ENCODE results near the gene BCKDK. TPM values are rescaled to one million over a fixed set of nuclear protein-coding genes. Genes with fewer than 3 reads are reported as not detected.

The BCKDK gene
- total and polyA plus RNA-seq, 2 of the 8 experiments (the other 6 are each of a cell fraction or from before 2014, with no cell fraction given): 49.6 to 77.1 TPM

DNA sequence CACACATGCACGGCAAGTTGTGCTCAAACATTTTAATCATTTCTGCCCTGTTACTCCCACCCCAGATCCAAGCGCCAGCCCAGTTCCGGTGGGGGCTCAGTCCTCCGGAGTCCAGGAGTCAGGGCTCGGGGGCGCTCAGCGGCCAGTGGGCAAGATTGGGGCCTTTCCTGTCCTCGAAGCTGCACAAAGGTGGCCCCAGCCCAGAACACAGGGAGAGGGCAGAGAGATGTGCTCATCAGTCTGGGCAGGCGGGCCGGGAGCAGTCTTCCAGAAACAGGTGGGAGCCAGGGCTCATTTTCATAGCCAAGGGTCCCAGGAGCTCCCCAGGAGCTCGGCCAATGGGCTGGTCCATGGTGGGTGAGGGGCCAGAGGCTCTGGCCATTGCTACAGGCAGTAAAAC, 23.2 kb downstream of the BCKDK start:
- Histone ChIP-seq H3K4ac (replicated peaks; ENCODE audit: insufficient read length, low read depth, low read length) (no peak overlapping the region), H2BK15ac (ENCODE audit: low read length) (no peak overlapping the region), H3K23ac (ENCODE audit: insufficient read length) (no peak overlapping the region), H4K8ac (ENCODE audit: extremely low read depth, insufficient read depth, low read length) (peak overlapping the region; percentile 4; the same call in 1 of the 2 replicates), H3K27ac (ENCODE audit: low read depth, low read length) (peak overlapping the region; percentile 37; the same call in 1 of the 2 replicates), H3K18ac (ENCODE audit: extremely low read depth, low read length) (no peak overlapping the region), H3K9ac (replicated peaks in 1 of 4; ENCODE audit: extremely low read depth in 1 of 4, low read depth in 3 of 4, low read length in 3 of 4) (no peak overlapping the region), H4K91ac (replicated peaks; ENCODE audit: insufficient read length, low read length) (no peak overlapping the region), H3K23me2 (ENCODE audit: low read depth, low read length) (peaks cover 16% of the 10 kb centered on the region), H3K9me3 (ENCODE audit: insufficient read depth in 2 of 2, low read depth in 1 of 2, low read length in 1 of 2) (no peaks in the 10 kb centered on the region), H2BK120ac (replicated peaks; ENCODE audit: low read depth, low read length) (no peak overlapping the region), H3K56ac (replicated peaks; ENCODE audit: insufficient read length, low read depth, low read length) (no peak overlapping the region), H2AK5ac (ENCODE audit: low read depth, low read length) (no peak overlapping the region), H4K5ac (ENCODE audit: insufficient read length, low read depth, low read length) (no peak overlapping the region), H4K20me1 (replicated peaks in 1 of 2; ENCODE audit: control insufficient read depth in 1 of 2, insufficient read depth in 2 of 2, low read length in 2 of 2) (peaks cover 6 to 7% of the 10 kb centered on the region in 2 experiments), H3K27me3 (replicated peaks in 1 of 4; ENCODE audit: control insufficient read depth in 3 of 4, extremely low read depth in 1 of 4, insufficient read depth in 3 of 4, low read length in 3 of 4) (no peaks in the 10 kb centered on the region), H3K4me2 (ENCODE audit: insufficient read depth in 1 of 2, low read depth in 2 of 2, low read length in 2 of 2) (peak overlapping the region in 1 of 2 experiments; percentile 2; a peak in 1 of 4 replicates), H2BK12ac (ENCODE audit: low read depth, low read length) (no peak overlapping the region), H2BK5ac (ENCODE audit: low read depth, low read length) (peak overlapping the region; percentile 75), H3K36me3 (ENCODE audit: control insufficient read depth in 2 of 4, insufficient read depth in 4 of 4, low read length in 3 of 4) (peaks cover 14 to 27% (median 19%) of the 10 kb centered on the region in 4 experiments), H2AFZ (ENCODE audit: low read length) (no peak overlapping the region), H3K4me1 (replicated peaks in 1 of 4; ENCODE audit: control insufficient read depth in 3 of 4, insufficient read depth in 4 of 4, low read length in 3 of 4) (peaks cover 0 to 39% (median 32%) of the 10 kb centered on the region in 4 experiments; a peak in 6 of 7 replicates), H2BK20ac (ENCODE audit: low read length) (no peak overlapping the region), H3K79me1 (ENCODE audit: low read depth, low read length) (peaks cover 9% of the 10 kb centered on the region), H3K14ac (ENCODE audit: insufficient read length) (no peak overlapping the region), H3K4me3 (ENCODE audit: extremely low read depth in 1 of 4, insufficient read depth in 2 of 4, low read depth in 3 of 4, low read length in 4 of 4) (peak overlapping the region in 1 of 4 experiments; percentile 5; a peak in 2 of 8 replicates), H3K79me2 (ENCODE audit: control insufficient read depth in 1 of 2, insufficient read depth in 2 of 2, low read length in 2 of 2) (peaks cover 0 to 19% of the 10 kb centered on the region in 2 experiments; a peak in 2 of 4 replicates)
- DNase-seq (ENCODE audit: low read depth in 1 of 2, low spot score in 2 of 2): no peak
- no peak for FAIRE-seq
- ChIA-PET POLR2A (ENCODE audit: partially characterized antibody) (interaction anchor here (0.6 to 34.9 kb wide), 10 partner anchors 5 to 148 kb away, joined by 3 to 713 read pairs (median 4); partner anchors contain the start of genes BCKDK, FUS, KAT8 and PRSS36), CTCF (ENCODE audit: partially characterized antibody) (interaction anchor here (0.5 to 1.3 kb wide), 5 partner anchors 10 to 1229 kb away, joined by 3 to 4 read pairs (median 3); no protein-coding TSS in a partner anchor)
- TF ChIP-seq NANOG (IDR thresholded peaks at IDR 0.05; ENCODE audit: insufficient read depth, low read depth, low read length, poor library complexity, severe bottlenecking) (no peak), TBP (IDR thresholded peaks at IDR 0.05; ENCODE audit: low read depth, low read length) (no peak), KDM4A (IDR thresholded peaks at IDR 0.05; ENCODE audit: low read depth, low read length, severe bottlenecking) (no peak), HDAC6 (IDR thresholded peaks at IDR 0.05; ENCODE audit: low read depth, low read length) (no peak), SIX5 (IDR thresholded peaks at IDR 0.05; ENCODE audit: low read depth, low read length) (no peak), CTBP2 (IDR thresholded peaks at IDR 0.05; ENCODE audit: borderline replicate concordance, insufficient read depth, insufficient read length, low read length) (no peak), SP1 (IDR thresholded peaks at IDR 0.05; ENCODE audit: low read depth, low read length) (no peak)
- 87% methylated on average over 11 of the region's 11 CpGs; no CpG with 5 or more reads in 1 of the 2 experiments for WGBS, 2 experiments (ENCODE audit: extremely low coverage in 1 of 2, insufficient coverage in 1 of 2, insufficient read length in 1 of 2, insufficient replicate concordance in 2 of 2, low coverage in 1 of 2, low lambda C conversion rate in 2 of 2, missing lambda C conversion rate in 1 of 2)
